ENCODE results near the gene FAM187B. TPM values are rescaled to one million over a fixed set of nuclear protein-coding genes. Genes with fewer than 3 reads are reported as not detected.

Gene FAM187B
- total and polyA plus RNA-seq, 2 experiments from 2014 or later: 0.23 TPM; not detected in 1

DNA sequence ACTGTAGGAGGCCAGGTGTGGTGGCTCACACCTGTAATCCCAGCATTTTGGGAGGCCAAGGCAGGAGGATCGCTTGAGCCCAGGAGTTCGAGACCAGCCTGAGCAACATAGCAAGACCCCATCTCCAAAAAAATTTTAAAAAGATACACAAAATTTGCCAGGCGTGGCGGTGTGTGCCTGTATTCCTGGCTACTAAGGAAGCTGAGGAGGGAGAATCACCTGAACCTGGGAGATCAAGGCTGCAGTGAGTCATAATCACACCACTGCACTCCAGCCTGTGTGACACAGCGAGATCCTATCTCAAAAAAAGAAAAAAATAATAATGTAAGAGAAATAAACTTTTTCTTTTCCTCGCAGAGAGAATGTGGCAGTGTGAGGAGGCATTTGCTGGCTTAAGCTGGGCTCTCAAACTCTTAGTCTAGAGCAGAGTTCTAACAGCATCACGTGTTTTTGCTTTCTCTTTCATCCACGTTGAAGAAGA is 21.1 kb downstream of the FAM187B start:
- Mint-ChIP-seq H3K4me3 (no peak overlapping the region), H3K36me3 (ENCODE audit: low read depth) (peaks cover 5% of the 10 kb centered on the region; the same call in 2 of the 3 replicates), H3K27ac (no peak overlapping the region), H3K9me3 (peaks cover 3% of the 10 kb centered on the region; the same call in 2 of the 3 replicates), H3K4me1 (peaks cover 36% of the 10 kb centered on the region), H3K27me3 (ENCODE audit: insufficient read depth, low read depth, poor library complexity) (peaks cover 5% of the 10 kb centered on the region)
- Histone ChIP-seq H3K9me2 (ENCODE audit: insufficient read depth) (peaks cover 9% of the 10 kb centered on the region; the same call in 1 of the 2 replicates), H3K4me1 (ENCODE audit: insufficient read depth) (peaks cover 26% of the 10 kb centered on the region), H3K36me3 (ENCODE audit: insufficient read depth) (no peaks in the 10 kb centered on the region), H2AFZ (no peak overlapping the region), H3F3A (replicated peaks; ENCODE audit: low read depth) (peaks cover 4% of the 10 kb centered on the region; the same call in 1 of the 2 replicates), H4K20me1 (replicated peaks; ENCODE audit: insufficient read depth) (no peaks in the 10 kb centered on the region), H3K27ac (ENCODE audit: low read depth) (no peak overlapping the region), H3K79me2 (replicated peaks; ENCODE audit: insufficient read depth) (no peaks in the 10 kb centered on the region), H3K27me3 (ENCODE audit: insufficient read depth) (no peaks in the 10 kb centered on the region), H3K4me2 (no peak overlapping the region), H3K4me3 (no peak overlapping the region)
- ATAC-seq: no peak
- no peak for DNase-seq (ENCODE audit: low spot score)
- TF ChIP-seq POLR2AphosphoS5 (IDR thresholded peaks at IDR 0.05; ENCODE audit: low read depth): no peak

DNA sequence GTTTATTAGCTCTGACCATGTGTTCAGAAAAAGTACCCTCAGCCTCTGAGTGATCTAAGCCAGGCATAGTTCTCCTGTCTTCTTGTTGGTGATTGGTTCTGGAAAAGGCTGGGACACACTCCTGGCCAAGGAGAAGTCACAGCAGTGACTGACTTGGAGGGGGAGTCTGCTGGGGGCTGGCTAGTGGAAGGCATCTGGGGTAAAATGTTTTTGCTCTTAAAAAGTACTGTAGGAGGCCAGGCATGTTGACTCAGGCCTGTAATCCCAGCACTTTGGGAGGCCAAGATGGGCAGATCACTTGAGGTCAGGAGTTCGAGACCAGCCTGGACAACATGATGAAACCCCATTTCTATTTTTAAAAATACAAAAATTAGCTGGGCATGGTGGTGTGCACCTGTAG is 21.7 kb downstream of the FAM187B start:
- Histone ChIP-seq H3K4me3 (no peak overlapping the region), H3K79me2 (replicated peaks; ENCODE audit: insufficient read depth) (no peaks in the 10 kb centered on the region), H3K4me1 (ENCODE audit: insufficient read depth) (peaks cover 28% of the 10 kb centered on the region), H3K36me3 (ENCODE audit: insufficient read depth) (no peaks in the 10 kb centered on the region), H3K27ac (ENCODE audit: low read depth) (no peak overlapping the region), H3K27me3 (ENCODE audit: insufficient read depth) (no peaks in the 10 kb centered on the region), H2AFZ (no peak overlapping the region), H4K20me1 (replicated peaks; ENCODE audit: insufficient read depth) (no peaks in the 10 kb centered on the region), H3K9me2 (ENCODE audit: insufficient read depth) (peaks cover 9% of the 10 kb centered on the region; the same call in 1 of the 2 replicates), H3F3A (replicated peaks; ENCODE audit: low read depth) (peaks cover 4% of the 10 kb centered on the region; the same call in 1 of the 2 replicates), H3K4me2 (no peak overlapping the region)
- ATAC-seq: no peak
- H3K36me3 Mint-ChIP-seq (ENCODE audit: low read depth): peaks cover 5% of the 10 kb centered on the region
- no peak for DNase-seq (ENCODE audit: low spot score)
- peaks cover 2% of the 10 kb centered on the region for H3K27me3 Mint-ChIP-seq (ENCODE audit: insufficient read depth, low read depth, poor library complexity)
- no peak overlapping the region for H3K4me3 Mint-ChIP-seq
- H3K27ac Mint-ChIP-seq: no peak overlapping the region
- peaks cover 39% of the 10 kb centered on the region for H3K4me1 Mint-ChIP-seq
- H3K9me3 Mint-ChIP-seq: peaks cover 7% of the 10 kb centered on the region
- TF ChIP-seq ETS1 (IDR thresholded peaks at IDR 0.05) (no peak), POLR2AphosphoS5 (IDR thresholded peaks at IDR 0.05; ENCODE audit: low read depth) (no peak), CREB1 (CRISPR knock-in tag; IDR thresholded peaks at IDR 0.05; ENCODE audit: low read depth) (no peak), ZNF462 (CRISPR knock-in tag; IDR thresholded peaks at IDR 0.05) (no peak), JUNB (IDR thresholded peaks at IDR 0.05; ENCODE audit: unreplicated experiment) (no peak), NANOG (IDR thresholded peaks at IDR 0.05; ENCODE audit: borderline replicate concordance) (no peak), ZNF114 (CRISPR knock-in tag; IDR thresholded peaks at IDR 0.05) (no peak), EZH2phosphoT487 (IDR thresholded peaks at IDR 0.05; ENCODE audit: unreplicated experiment) (no peak), ZNF331 (CRISPR knock-in tag; IDR thresholded peaks at IDR 0.05; ENCODE audit: low read depth) (no peak), STAT1 (IDR thresholded peaks at IDR 0.05; ENCODE audit: unreplicated experiment) (no peak), EZH2 (IDR thresholded peaks at IDR 0.05; ENCODE audit: low read depth, unreplicated experiment) (no peak)
- TF ChIP-seq, protein P1, sequence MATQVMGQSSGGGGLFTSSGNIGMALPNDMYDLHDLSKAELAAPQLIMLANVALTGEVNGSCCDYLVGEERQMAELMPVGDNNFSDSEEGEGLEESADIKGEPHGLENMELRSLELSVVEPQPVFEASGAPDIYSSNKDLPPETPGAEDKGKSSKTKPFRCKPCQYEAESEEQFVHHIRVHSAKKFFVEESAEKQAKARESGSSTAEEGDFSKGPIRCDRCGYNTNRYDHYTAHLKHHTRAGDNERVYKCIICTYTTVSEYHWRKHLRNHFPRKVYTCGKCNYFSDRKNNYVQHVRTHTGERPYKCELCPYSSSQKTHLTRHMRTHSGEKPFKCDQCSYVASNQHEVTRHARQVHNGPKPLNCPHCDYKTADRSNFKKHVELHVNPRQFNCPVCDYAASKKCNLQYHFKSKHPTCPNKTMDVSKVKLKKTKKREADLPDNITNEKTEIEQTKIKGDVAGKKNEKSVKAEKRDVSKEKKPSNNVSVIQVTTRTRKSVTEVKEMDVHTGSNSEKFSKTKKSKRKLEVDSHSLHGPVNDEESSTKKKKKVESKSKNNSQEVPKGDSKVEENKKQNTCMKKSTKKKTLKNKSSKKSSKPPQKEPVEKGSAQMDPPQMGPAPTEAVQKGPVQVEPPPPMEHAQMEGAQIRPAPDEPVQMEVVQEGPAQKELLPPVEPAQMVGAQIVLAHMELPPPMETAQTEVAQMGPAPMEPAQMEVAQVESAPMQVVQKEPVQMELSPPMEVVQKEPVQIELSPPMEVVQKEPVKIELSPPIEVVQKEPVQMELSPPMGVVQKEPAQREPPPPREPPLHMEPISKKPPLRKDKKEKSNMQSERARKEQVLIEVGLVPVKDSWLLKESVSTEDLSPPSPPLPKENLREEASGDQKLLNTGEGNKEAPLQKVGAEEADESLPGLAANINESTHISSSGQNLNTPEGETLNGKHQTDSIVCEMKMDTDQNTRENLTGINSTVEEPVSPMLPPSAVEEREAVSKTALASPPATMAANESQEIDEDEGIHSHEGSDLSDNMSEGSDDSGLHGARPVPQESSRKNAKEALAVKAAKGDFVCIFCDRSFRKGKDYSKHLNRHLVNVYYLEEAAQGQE (IDR thresholded peaks at IDR 0.05; ENCODE audit: unreplicated experiment): no peak
